Stimulated activated effector memory CD8-positive, alpha-beta T cell treated with anti-CD3 and anti-CD28 coated beads, Interleukin-12 subunit alpha, Interleukin-12 subunit beta, amount 100 ng/mL, for 72 hours (primary cell): ENCODE data around the gene GRIK4.
"Not testable (repeated sequence)": the region's sequence is repeated elsewhere in the genome, so short reads cannot be mapped to it uniquely, and the experiment has no call there.

ENCODE experiments used
- ATAC-seq: fragments of 150-1000 bp; cut with Tn5 transposase; 2 replicates; pipeline ENCODE4 v1.10.0; 2021
- DNase-seq, 2 donors: peaks; one replicate each; pipeline ENCODE4 v3.0.0; 2021 to 2022; ENCODE audit warnings: low spot score in 2 of 2
- H3K27ac Mint-ChIP-seq: one replicate; pipeline ENCODE4 v1.8.0; 2022; ENCODE audit warnings: mild to moderate bottlenecking, mixed read lengths
- H3K36me3 Mint-ChIP-seq: one replicate; pipeline ENCODE4 v1.8.0; 2022; ENCODE audit warnings: mild to moderate bottlenecking, mixed read lengths
- H3K4me1 Mint-ChIP-seq: one replicate; pipeline ENCODE4 v1.8.0; 2022; ENCODE audit warnings: mixed read lengths
- H3K4me3 Mint-ChIP-seq: one replicate; pipeline ENCODE4 v1.8.0; 2022; ENCODE audit warnings: mild to moderate bottlenecking, mixed read lengths
- H3K9me3 Mint-ChIP-seq: one replicate; pipeline ENCODE4 v1.8.0; 2022; ENCODE audit warnings: mixed read lengths

Gene GRIK4

DNA sequence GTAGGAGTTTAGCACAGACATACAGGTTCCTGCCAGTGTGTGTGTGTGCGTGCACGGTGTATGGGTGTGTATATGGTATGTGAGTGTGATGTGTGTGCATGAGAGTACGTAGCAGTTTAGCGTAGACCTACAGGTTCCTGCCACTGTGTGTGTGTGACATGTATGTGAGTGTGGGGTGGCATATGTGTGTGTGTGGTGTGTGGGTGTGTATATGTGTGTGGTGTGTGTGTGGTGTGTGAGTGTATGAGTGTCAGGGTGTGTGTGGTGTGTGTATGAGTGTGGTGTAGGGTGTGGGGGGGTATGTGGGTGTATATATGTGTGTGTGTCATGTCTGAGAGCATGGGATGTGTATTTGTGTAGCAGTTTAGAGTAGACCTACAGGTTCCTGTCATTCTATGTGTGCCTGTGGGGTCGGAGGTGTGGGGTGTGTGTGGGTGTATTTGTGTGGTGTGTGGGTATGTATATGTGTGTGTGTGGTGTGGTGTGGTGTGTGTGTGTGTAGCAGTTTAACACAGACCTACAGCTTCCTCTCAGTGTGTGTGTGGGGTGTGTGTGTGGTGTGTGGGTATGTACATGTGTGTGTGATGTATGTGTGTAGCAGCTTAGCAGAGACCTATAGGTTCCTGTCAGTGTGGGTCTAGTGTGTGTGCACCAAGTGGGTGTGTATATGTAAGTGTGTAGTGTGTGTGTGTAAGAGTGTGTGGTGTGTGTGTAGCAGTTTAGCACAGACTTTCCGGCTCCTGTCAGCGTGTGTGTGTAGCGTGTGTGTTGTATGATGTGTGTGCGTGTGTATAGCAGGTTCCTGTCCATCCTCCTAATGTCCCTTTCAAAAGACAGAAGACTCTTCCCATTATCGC is 480.5 kb downstream of the GRIK4 start:
- Mint-ChIP-seq H3K9me3 (no peaks in the 10 kb centered on the region), H3K4me3 (no peak overlapping the region), H3K27ac (no peak overlapping the region), H3K36me3 (no peaks in the 10 kb centered on the region), H3K4me1 (peaks cover under 1% of the 10 kb centered on the region)
- DNase-seq (no peak), ATAC-seq (peak; percentile 24)

- ATAC-seq, result no peak
- H3K27ac Mint-ChIP-seq, result no peak overlapping the region
- DNase-seq, result no peak
- no peaks in the 10 kb centered on the region for H3K9me3 Mint-ChIP-seq
- no peaks in the 10 kb centered on the region for H3K36me3 Mint-ChIP-seq
- H3K4me3 Mint-ChIP-seq, result no peak overlapping the region
- H3K4me1 Mint-ChIP-seq, result no peaks in the 10 kb centered on the region
Measured at GRCh38 chr11:120994091-120994859, 482.7 kb downstream of the GRIK4 start.

GRCh38 chr11:120995184-120995583 is 483.6 kb downstream of the GRIK4 start:
- Mint-ChIP-seq H3K4me3 (no peak overlapping the region), H3K36me3 (no peaks in the 10 kb centered on the region), H3K27ac (no peak overlapping the region), H3K9me3 (no peaks in the 10 kb centered on the region), H3K4me1 (no peaks in the 10 kb centered on the region)
- ATAC-seq (no peak), DNase-seq (no peak)

DNA sequence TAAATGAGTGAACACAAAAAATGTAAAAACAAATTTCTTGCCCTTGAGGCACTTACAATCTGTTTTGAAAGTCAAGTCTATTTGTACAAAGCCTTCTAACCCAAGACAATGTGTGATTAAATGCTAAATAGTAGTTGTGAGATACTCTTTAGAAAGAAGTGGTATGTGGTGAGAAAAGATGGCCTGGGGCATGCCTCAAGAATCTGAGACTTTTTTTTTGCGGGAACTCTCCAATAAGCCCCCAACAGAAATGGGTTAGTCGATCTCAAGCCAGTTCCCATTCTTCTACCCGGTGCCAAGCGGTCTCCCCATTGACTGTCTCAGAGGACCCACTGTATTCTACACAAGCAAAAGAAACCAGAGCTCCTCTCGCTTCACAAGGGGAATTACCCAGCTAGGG is 485.4 kb downstream of the GRIK4 start:
- H3K27ac Mint-ChIP-seq, result no peak overlapping the region
- ATAC-seq (no peak), DNase-seq (no peak)
- no peaks in the 10 kb centered on the region for H3K4me1 Mint-ChIP-seq
- H3K36me3 Mint-ChIP-seq, result no peaks in the 10 kb centered on the region
- no peaks in the 10 kb centered on the region for H3K9me3 Mint-ChIP-seq
- no peak overlapping the region for H3K4me3 Mint-ChIP-seq

- H3K27ac Mint-ChIP-seq, result no peak overlapping the region
- no peaks in the 10 kb centered on the region for H3K36me3 Mint-ChIP-seq
- H3K9me3 Mint-ChIP-seq, result no peaks in the 10 kb centered on the region
- DNase-seq, result no peak
- ATAC-seq, result no peak
- no peaks in the 10 kb centered on the region for H3K4me1 Mint-ChIP-seq
- no peak overlapping the region for H3K4me3 Mint-ChIP-seq
Measured at GRCh38 chr11:120998581-120998980, 487.0 kb downstream of the GRIK4 start.

DNA sequence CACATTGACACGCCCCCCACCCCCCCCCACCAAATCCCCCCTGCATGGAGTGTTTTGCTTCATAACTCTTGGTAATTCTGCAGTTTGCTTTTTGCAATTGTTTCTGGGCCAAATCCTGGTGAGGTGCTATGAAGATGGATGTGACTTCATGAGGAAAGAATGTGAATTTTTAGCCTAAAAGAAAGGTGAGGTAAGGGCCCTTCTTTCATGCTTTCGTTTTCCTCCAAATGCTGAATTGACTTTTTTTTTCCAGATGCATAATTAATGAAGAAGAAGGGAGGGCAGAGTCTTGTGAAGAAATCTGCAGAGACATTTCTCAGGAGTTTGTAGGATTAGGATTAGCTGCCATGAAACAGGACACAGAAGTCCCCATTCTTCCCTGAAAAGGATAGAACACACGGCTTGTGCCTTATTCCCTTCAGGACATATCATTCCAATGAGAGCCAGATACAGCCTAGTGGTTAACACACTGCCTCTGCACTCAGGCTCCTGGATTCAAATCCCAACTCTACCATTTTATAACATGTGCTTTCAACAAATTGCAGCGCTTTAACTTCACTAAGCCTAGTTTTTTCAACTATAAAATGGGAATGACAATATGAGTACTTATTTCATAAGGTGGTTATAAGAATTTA is 492.8 kb downstream of the GRIK4 start:
- Mint-ChIP-seq H3K4me3 (no peak overlapping the region), H3K27ac (no peak overlapping the region), H3K36me3 (no peaks in the 10 kb centered on the region), H3K4me1 (no peaks in the 10 kb centered on the region), H3K9me3 (peaks cover 2% of the 10 kb centered on the region)
- DNase-seq (no peak), ATAC-seq (no peak)

- Mint-ChIP-seq H3K9me3 (peaks cover 2% of the 10 kb centered on the region), H3K36me3 (no peaks in the 10 kb centered on the region), H3K27ac (no peak overlapping the region), H3K4me1 (no peaks in the 10 kb centered on the region), H3K4me3 (no peak overlapping the region)
- DNase-seq (no peak), ATAC-seq (no peak)
Measured at GRCh38 chr11:121006922-121007321, 495.4 kb downstream of the GRIK4 start.

DNA sequence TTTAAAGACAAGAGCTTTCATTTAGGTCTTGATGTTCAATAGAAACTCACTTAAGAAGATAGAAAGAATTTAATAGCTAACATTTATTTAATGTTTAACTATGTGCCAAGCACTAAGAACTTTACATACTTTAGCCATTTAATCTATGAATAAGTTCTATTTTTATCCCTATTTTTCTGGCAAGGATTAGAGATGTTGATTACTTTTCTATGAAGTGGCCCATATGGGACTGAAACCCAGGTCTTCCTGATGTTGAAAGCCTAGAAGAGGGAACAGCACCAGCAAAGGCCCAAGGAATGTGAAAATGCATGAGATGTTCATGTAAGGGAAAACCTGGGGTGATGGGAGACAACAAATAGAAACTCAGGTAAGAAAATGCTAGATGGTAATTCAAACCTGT is 497.0 kb downstream of the GRIK4 start:
- H3K36me3 Mint-ChIP-seq, result no peaks in the 10 kb centered on the region
- H3K27ac Mint-ChIP-seq, result no peak overlapping the region
- no peak for DNase-seq
- ATAC-seq, result no peak
- no peaks in the 10 kb centered on the region for H3K4me1 Mint-ChIP-seq
- no peak overlapping the region for H3K4me3 Mint-ChIP-seq
- peaks cover 2% of the 10 kb centered on the region for H3K9me3 Mint-ChIP-seq

DNA sequence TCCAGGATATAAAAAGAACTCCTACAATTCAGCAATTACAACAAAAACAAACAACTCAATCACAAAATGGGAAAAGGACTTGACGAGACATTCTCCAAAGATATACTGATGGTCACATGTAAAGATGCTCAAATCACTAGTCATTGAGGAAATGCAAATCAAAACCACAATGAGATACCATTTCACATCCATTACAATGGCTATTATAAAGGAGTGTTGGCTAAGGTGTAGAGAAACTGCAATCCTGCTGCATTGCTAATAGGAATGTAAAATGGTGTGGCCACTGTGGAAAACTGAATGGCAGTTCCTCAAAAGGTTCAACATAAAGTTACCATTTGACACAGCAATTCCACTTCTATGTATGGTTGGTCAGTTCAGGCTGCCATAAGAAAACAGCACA is 500.5 kb downstream of the GRIK4 start:
- H3K9me3 Mint-ChIP-seq, result no peaks in the 10 kb centered on the region
- H3K36me3 Mint-ChIP-seq, result no peaks in the 10 kb centered on the region
- no peaks in the 10 kb centered on the region for H3K4me1 Mint-ChIP-seq
- no peak overlapping the region for H3K27ac Mint-ChIP-seq
- no peak for DNase-seq
- no peak for ATAC-seq
- H3K4me3 Mint-ChIP-seq, result no peak overlapping the region

DNA sequence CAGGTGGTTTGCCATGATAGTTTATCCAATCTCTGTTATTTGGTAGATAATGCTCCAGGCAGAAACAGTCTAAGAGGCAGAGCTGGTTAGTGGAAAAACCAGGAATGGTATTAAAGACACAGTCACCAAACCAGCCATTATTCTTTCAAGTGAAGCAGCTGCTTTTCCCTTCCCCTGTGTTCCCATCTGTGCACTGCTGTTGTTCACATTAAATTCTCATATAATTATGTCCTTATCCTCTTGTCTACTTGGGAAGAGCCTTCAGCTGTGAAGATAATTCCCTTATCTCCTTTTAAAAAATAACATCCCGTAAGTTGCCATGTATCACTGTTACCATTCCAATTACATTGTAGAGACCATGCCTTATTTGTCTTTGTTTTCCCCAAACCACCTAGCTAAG is 507.2 kb downstream of the GRIK4 start:
- peaks cover 6% of the 10 kb centered on the region for H3K4me1 Mint-ChIP-seq
- no peak overlapping the region for H3K27ac Mint-ChIP-seq
- no peaks in the 10 kb centered on the region for H3K9me3 Mint-ChIP-seq
- no peaks in the 10 kb centered on the region for H3K36me3 Mint-ChIP-seq
- H3K4me3 Mint-ChIP-seq, result no peak overlapping the region
- ATAC-seq (no peak), DNase-seq (no peak)

DNA sequence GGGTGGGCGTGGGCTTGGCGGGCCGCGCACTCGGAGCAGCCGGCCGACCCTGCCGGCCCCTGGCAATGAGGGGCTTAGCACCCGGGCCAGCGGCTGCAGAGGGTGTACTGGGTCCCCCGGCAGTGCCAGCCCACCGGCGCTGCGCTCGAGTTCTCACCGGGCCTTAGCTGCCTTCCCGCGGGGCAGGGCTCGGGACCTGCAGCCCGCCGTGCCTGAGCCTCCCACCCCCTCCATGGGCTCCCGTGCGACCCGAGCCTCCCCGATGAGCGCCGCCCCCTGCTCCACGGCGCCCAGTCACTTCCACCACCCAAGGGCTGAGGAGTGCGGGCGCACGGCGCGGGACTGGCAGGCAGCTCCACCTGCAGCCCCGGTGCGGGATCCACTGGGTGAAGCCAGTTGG is 510.2 kb downstream of the GRIK4 start:
- H3K9me3 Mint-ChIP-seq, H3K36me3 Mint-ChIP-seq, ATAC-seq, DNase-seq, H3K27ac Mint-ChIP-seq, H3K4me3 Mint-ChIP-seq: not testable (repeated sequence)
- peaks cover 25% of the 10 kb centered on the region for H3K4me1 Mint-ChIP-seq

DNA sequence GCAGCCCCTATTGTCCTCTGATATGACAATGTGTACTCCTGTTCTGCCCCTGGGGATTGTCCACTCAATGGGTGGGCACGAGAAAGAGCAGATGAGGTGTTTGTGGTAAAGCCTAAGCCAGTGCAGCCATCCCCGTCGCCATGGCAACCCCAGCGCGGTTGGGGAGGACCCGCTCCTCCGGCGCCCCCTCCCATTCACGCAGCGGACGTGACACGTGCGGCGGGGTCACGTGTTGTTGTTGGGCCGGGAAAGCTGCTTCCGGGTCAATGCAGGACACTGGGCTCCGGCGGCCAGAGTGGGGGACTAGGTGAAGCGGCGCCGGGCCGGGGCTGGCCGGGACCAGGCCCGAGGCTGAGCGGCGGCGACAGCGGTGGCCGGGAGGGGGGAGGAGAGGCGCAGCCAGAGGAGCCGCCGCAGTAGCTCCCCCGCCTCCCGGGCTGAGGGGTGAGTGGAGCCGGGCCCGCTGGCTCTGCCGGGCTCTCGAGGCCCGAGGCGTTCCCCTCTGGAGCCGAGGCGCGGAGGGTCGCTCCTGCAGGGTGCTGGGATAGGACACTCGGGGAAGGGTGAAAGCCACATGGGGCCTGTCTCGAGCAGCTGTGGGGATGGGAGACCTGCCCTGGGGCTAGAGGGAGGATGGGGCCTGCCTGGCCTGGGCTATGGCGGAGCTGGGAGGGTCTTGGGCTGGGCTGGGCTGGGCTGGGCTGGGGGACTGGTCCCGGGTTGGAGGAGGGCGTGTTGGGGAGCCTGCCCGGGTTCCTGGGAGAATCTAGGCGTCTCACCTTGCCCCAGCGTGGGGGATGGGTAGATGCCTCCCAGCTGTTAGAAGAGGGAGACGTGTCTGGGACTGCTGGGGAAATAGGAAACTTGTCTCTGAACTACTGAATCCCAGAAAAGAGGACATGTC is 512.6 kb downstream of the GRIK4 start, which contains the start of gene TBCEL:
TSS of gene TBCEL (plus strand) at position 255 of the 904 bp plus-strand sequence. CDS start 21,589 bp downstream, outside the sequence.
- Mint-ChIP-seq H3K4me1 (peaks cover 25% of the 10 kb centered on the region), H3K27ac (peak within 1 kb of the TSS; percentile 95), H3K36me3 (no peaks in the 10 kb centered on the region), H3K9me3 (no peaks in the 10 kb centered on the region), H3K4me3 (peak within 1 kb of the TSS; percentile 86)
- peak; percentile 86 for ATAC-seq
- DNase-seq, result peak; percentile 42 to 85

GRCh38 chr11:121024989-121025388 is 513.4 kb downstream of the GRIK4 start:
- no peaks in the 10 kb centered on the region for H3K9me3 Mint-ChIP-seq
- H3K27ac Mint-ChIP-seq, result peak overlapping the region; percentile 95
- ATAC-seq, result no peak
- no peak for DNase-seq
- H3K4me3 Mint-ChIP-seq, result peak overlapping the region; percentile 86
- H3K36me3 Mint-ChIP-seq, result no peaks in the 10 kb centered on the region
- peaks cover 28% of the 10 kb centered on the region for H3K4me1 Mint-ChIP-seq

DNA sequence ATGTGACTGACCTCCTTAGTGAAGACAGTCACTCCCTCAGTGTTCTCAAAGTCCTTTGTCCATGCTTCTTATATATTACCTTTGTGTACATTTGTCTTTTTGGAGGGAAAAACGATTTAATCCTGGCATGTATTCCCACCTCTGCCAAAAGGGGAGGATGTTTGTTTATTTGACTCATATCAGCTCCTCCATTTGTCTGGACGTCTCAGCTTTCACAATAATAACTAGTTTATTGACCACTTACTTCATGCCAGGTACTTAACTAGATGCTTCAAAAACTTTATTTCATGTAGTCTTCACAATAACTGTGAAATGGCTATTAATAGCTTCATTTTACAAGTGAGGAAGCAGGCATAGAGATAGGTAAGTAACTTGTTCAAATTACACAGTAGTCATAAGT is 517.6 kb downstream of the GRIK4 start:
- ATAC-seq (no peak), DNase-seq (no peak)
- Mint-ChIP-seq H3K9me3 (no peaks in the 10 kb centered on the region), H3K27ac (no peak overlapping the region), H3K36me3 (no peaks in the 10 kb centered on the region), H3K4me3 (no peak overlapping the region), H3K4me1 (peaks cover 25% of the 10 kb centered on the region)
